K562 (cell line): ENCODE results near the gene COP1. TPM values are rescaled to one million over a fixed set of nuclear protein-coding genes. Genes with fewer than 3 reads are reported as not detected.
"Not testable (repeated sequence)": the region's sequence is repeated elsewhere in the genome, so short reads cannot be mapped to it uniquely, and the experiment has no call there.

Experiments used
- ATAC-seq: fragments of 200-7000 bp; cut with Tn5 transposase; 3 replicates; pipeline ENCODE4 v1.9.1; 2020; ENCODE audit warnings: moderate library complexity
- BruUV-seq: library from RNA; stranded (reverse); fragments of 400-500 nt; replicated peaks from 2 replicates; lab custom pipeline; 2021; lab: Mats Ljungman, UMichigan
- CTCF ChIA-PET: fragments of 300-600 bp; formaldehyde crosslinking; extraction: SDS; loops from one replicate; lab custom pipeline; 2021; ENCODE audit warnings: low intra/inter-chr PET ratio; lab: Yijun Ruan, JAX
- POLR2A ChIA-PET: fragments of 300-600, 350-650 bp; sonication (Branson Sonifier 250); formaldehyde crosslinking; extraction: SDS; loops from one replicate; lab custom pipeline; 2021; ENCODE audit warnings: antibody characterized with exemption, inconsistent platforms; lab: Yijun Ruan, JAX
- DNase-seq, 4 experiments: peaks; one replicate each; pipeline versions ENCODE4 v3.0.0 to v3.0.0-alpha.2; 2011 to 2018; ENCODE audit warnings: low spot score in 3 of 4, mixed read lengths in 3 of 4; ENCODE audit errors: extremely low read depth in 1 of 4
- FAIRE-seq: peaks from 2 replicates; lab custom pipeline; 2011; peaks lifted over from hg19 to GRCh38; lab: Jason Lieb, UNC
- H2AFZ ChIP-seq: 2 replicates; pipeline ENCODE4 v1.6.0; 2011; ENCODE audit warnings: low read depth, low read length, control low read depth, inconsistent platforms
- H3K27ac ChIP-seq: fragments of 200-600 bp; 3 replicates; pipeline ENCODE4 v1.8.0; 2011; ENCODE audit warnings: low read depth, mild to moderate bottlenecking, control low read depth, inconsistent platforms, low read length, moderate library complexity, mixed read lengths; ENCODE audit errors: extremely low read depth
- H3K27me3 ChIP-seq, 2 experiments: fragments of 300-600 bp in 1 of 2; 2 replicates in 1 of 2; 3 replicates in 1 of 2; pipeline versions ENCODE4 v1.6.0 to v1.8.0; 2011; ENCODE audit warnings: inconsistent platforms in 2 of 2, low read length in 2 of 2, mild to moderate bottlenecking in 1 of 2, mixed read lengths in 1 of 2, moderate library complexity in 1 of 2; ENCODE audit not compliant: control insufficient read depth in 2 of 2, insufficient read depth in 2 of 2
- H3K36me3 ChIP-seq: fragments of 300-600 bp; 3 replicates; pipeline ENCODE4 v1.8.0; 2011; ENCODE audit warnings: mild to moderate bottlenecking, low read length, inconsistent platforms; ENCODE audit not compliant: control insufficient read depth, insufficient read depth
- H3K4me1 ChIP-seq, 2 experiments: fragments of 200-600 bp in 1 of 2; replicated peaks in 1 of 2; 2 replicates in 1 of 2; 3 replicates in 1 of 2; pipeline versions ENCODE4 v1.5.1 to v1.8.0; 2011; ENCODE audit warnings: inconsistent platforms in 2 of 2, low read length in 2 of 2, mild to moderate bottlenecking in 1 of 2, mixed read lengths in 1 of 2, moderate library complexity in 1 of 2; ENCODE audit not compliant: control insufficient read depth in 2 of 2, insufficient read depth in 2 of 2
- H3K4me2 ChIP-seq: 2 replicates; pipeline ENCODE4 v1.6.1; 2011; ENCODE audit warnings: low read length, control low read depth, inconsistent platforms, mixed read lengths; ENCODE audit not compliant: insufficient read depth
- H3K4me3 ChIP-seq: fragments of 200-600 bp; sonication (generic), shearing (Covaris generic); 2 replicates; pipeline ENCODE4 v1.5.1; 2016; ENCODE audit warnings: control low read depth, inconsistent platforms
- H3K79me2 ChIP-seq: fragments of 200-600 bp; 3 replicates; pipeline ENCODE4 v1.8.0; 2011; ENCODE audit warnings: low read length, inconsistent platforms; ENCODE audit not compliant: control insufficient read depth, insufficient read depth
- H3K9ac ChIP-seq, 2 experiments: 2 replicates each; pipeline versions ENCODE4 v1.6.0 to v1.6.1; 2011; ENCODE audit warnings: low read depth in 2 of 2, low read length in 2 of 2, control low read depth in 1 of 2, inconsistent platforms in 1 of 2, mild to moderate bottlenecking in 1 of 2, mixed read lengths in 1 of 2; ENCODE audit not compliant: insufficient read depth in 1 of 2
- H3K9me1 ChIP-seq: one replicate; pipeline ENCODE4 v1.6.0; 2011; ENCODE audit warnings: inconsistent platforms, mild to moderate bottlenecking, low read length, moderate library complexity; ENCODE audit not compliant: control insufficient read depth, insufficient read depth
- H3K9me3 ChIP-seq: replicated peaks from 2 replicates; pipeline ENCODE4 v1.5.1; 2011; ENCODE audit warnings: low read depth, low read length, inconsistent platforms; ENCODE audit not compliant: control insufficient read depth, insufficient read depth
- H4K20me1 ChIP-seq: replicated peaks from 2 replicates; pipeline ENCODE4 v1.6.1; 2011; ENCODE audit warnings: low read length, inconsistent platforms, mixed read lengths; ENCODE audit not compliant: control insufficient read depth, insufficient read depth
- ATF1 ChIP-seq, 2 experiments: fragments of 450-650 bp in 1 of 2; IDR thresholded peaks; 2 replicates each; pipeline ENCODE4 v1.6.1; 2016; ENCODE audit warnings: missing compliant biosample characterization in 1 of 2, missing genetic modification characterization in 1 of 2
- GABPB1 ChIP-seq: sonication (generic); formaldehyde crosslinking; IDR thresholded peaks from 2 replicates; pipeline ENCODE4 v1.8.0; 2022; ENCODE audit warnings: mild to moderate bottlenecking, missing genetic modification reagents
- HIVEP1 ChIP-seq: fragments of 250-450 bp; sonication (Bioruptor Pico); IDR thresholded peaks from 2 replicates; pipeline ENCODE4 v1.4.0; 2020; ENCODE audit warnings: mild to moderate bottlenecking
- HNRNPUL1 ChIP-seq: fragments of 200-400 bp; formaldehyde crosslinking; IDR thresholded peaks from 2 replicates; pipeline ENCODE4 v1.6.1; 2017; ENCODE audit warnings: low read length
- MLLT1 ChIP-seq, 2 experiments: fragments of 450-650 bp; IDR thresholded peaks; 2 replicates each; pipeline ENCODE4 v1.6.1; 2016
- MXI1 ChIP-seq: IDR thresholded peaks from 2 replicates; pipeline ENCODE4 v1.6.1; 2011; ENCODE audit warnings: low read depth, mild to moderate bottlenecking, improper control_type of control experiment, low read length
- NBN ChIP-seq: fragments of 450-650 bp; IDR thresholded peaks from 2 replicates; pipeline ENCODE4 v1.6.1; 2016; ENCODE audit warnings: low read depth, mild to moderate bottlenecking
- RBFOX2 ChIP-seq: fragments of 200-400 bp; formaldehyde crosslinking; IDR thresholded peaks from 2 replicates; pipeline ENCODE4 v1.6.1; 2017; ENCODE audit warnings: low read depth, mild to moderate bottlenecking, low read length, moderate library complexity
- SPI1 ChIP-seq: IDR thresholded peaks from 2 replicates; pipeline ENCODE4 v1.6.1; 2011; ENCODE audit warnings: low read depth, low read length, control low read depth, borderline replicate concordance
- ZC3H11A ChIP-seq: IDR thresholded peaks from 2 replicates; pipeline ENCODE4 v1.6.1; 2012; ENCODE audit warnings: low read depth, low read length, improper control_type of control experiment
- ZNF143 ChIP-seq: sonication (generic); formaldehyde crosslinking; IDR thresholded peaks from 2 replicates; pipeline ENCODE4 v1.9.0; 2022; ENCODE audit warnings: mild to moderate bottlenecking, missing genetic modification reagents
- ZNF311 ChIP-seq: fragments of 250-450 bp; sonication (Bioruptor Pico); IDR thresholded peaks from 2 replicates; pipeline ENCODE4 v1.4.0; 2020; ENCODE audit warnings: mild to moderate bottlenecking, moderate library complexity
- ZNF639 ChIP-seq, 2 experiments: fragments of 200-800 bp in 1 of 2; sonication (Bioruptor generic) in 1 of 2; sonication (generic) in 1 of 2; formaldehyde crosslinking in 1 of 2; IDR thresholded peaks in 1 of 2; conservative IDR thresholded peaks in 1 of 2; 2 replicates each; pipeline versions ENCODE4 v1.5.0 to v1.6.1; 2016 to 2020; ENCODE audit warnings: missing compliant biosample characterization in 1 of 2, missing genetic modification characterization in 1 of 2, missing genetic modification reagents in 1 of 2
- ZNF76 ChIP-seq: fragments of 250-450 bp; sonication (Bioruptor Pico); IDR thresholded peaks from 2 replicates; pipeline ENCODE4 v1.4.0; 2020; ENCODE audit warnings: mild to moderate bottlenecking, moderate library complexity, borderline replicate concordance
- WGBS: fragments of 100-300 bp; shearing (Covaris generic); methylation state at CpG from one replicate; pipeline ENCODE4 v1.1.6; 2016; ENCODE audit warnings: low coverage, mixed read lengths; ENCODE audit not compliant: insufficient coverage; ENCODE audit errors: missing lambda C conversion rate; 5-methylcytosine and 5-hydroxymethylcytosine counted together
- in situ Hi-C: fragments of 300-500 bp; cut with MboI; formaldehyde crosslinking; loops from 4 replicates; pipeline ENCODE4 v1.15.0; 2018; ENCODE audit warnings: inconsistent platforms, mixed read lengths
- intact Hi-C: fragments of 100-400 bp; cut with micrococcal nuclease; formaldehyde crosslinking; loops from 2 replicates; pipeline ENCODE4 v1.14.2; 2022
- polyA plus RNA-seq, 8 experiments: library from polyadenylated mRNA; depleted of rRNA in 4 of 8; stranded (reverse) in 5 of 8; unstranded in 3 of 8; fragments of >200 nt; fragmentation: Nextera tagmentation in 2 of 8; fragmentation: Illumina TruSeq in 1 of 8; extraction: Ambion mirVana in 2 of 8; extraction: Trizol in 1 of 8; gene quantifications; 2 replicates each; pipeline versions ENCODE4 v1.2.1 to v1.2.3, GENCODE V29; 2011 to 2014; ENCODE audit warnings: inconsistent platforms in 1 of 8, missing spikeins in 1 of 8
- total RNA-seq, 7 experiments: library from RNA; depleted of rRNA in 6 of 7; stranded (reverse); fragments of >200 nt in 6 of 7; fragmentation: Illumina TruSeq in 2 of 7; extraction: Trizol in 2 of 7; gene quantifications; 2 replicates each; pipeline versions ENCODE4 v1.2.1 to v1.2.3, GENCODE V29; 2011 to 2021; ENCODE audit warnings: low replicate concordance in 1 of 7

Gene COP1
- total and polyA plus RNA-seq, 9 of the 15 experiments (the other 6 are each of a cell fraction or from before 2014, with no cell fraction given): 25.8 to 77.7 (median 58.6) TPM

- FAIRE-seq, H3K9me1 ChIP-seq: not testable (repeated sequence)
- POLR2A ChIA-PET: interaction anchor here (0.6 to 0.7 kb wide), 2 partner anchors 27 to 1513 kb away, joined by 3 read pairs; no protein-coding TSS in a partner anchor
Observed at GRCh38 chr1:176233657-176234056, 26.6 kb upstream of the COP1 start.

GRCh38 chr1:176227579-176227978, 20.5 kb upstream of the COP1 start:
- Histone ChIP-seq H3K4me3 (no peak overlapping the region), H2AFZ (peak overlapping the region; percentile 7; the same call in 1 of the 2 replicates), H3K4me2 (no peak overlapping the region), H3K9me1 (no peaks in the 10 kb centered on the region), H3K27me3 (peaks cover 0 to 2% of the 10 kb centered on the region in 2 experiments; a peak in 1 of 5 replicates), H3K27ac (no peak overlapping the region), H3K9me3 (no peaks in the 10 kb centered on the region), H3K79me2 (no peaks in the 10 kb centered on the region), H3K36me3 (no peaks in the 10 kb centered on the region), H3K4me1 (no peaks in the 10 kb centered on the region; a peak in 1 of 5 replicates), H3K9ac (no peak overlapping the region), H4K20me1 (no peaks in the 10 kb centered on the region)
- intact Hi-C loops (no loop called here), in situ Hi-C loops (no loop called here)
- FAIRE-seq (no peak), DNase-seq (no peak), ATAC-seq (no peak)
- ChIA-PET POLR2A (interaction anchor here (1.8 to 1.9 kb wide), 2 partner anchors 10 to 20 kb away, joined by 4 to 6 read pairs; no protein-coding TSS in a partner anchor), CTCF (no interaction called here)
- BruUV-seq: no TSS peak
- WGBS: 7% methylated on average over 3 of the region's 3 CpGs
- TF ChIP-seq HNRNPUL1 (no peak), ZNF639 (CRISPR knock-in tag; conservative IDR thresholded peaks at IDR 0.05 in 1 of 2, IDR thresholded peaks at IDR 0.05 in 1 of 2) (no peak), GABPB1 (CRISPR knock-in tag) (no peak), MXI1 (no peak), HIVEP1 (no peak), MLLT1 (IDR thresholded peaks at IDR 0.05) (no peak), ZC3H11A (no peak), RBFOX2 (no peak), NBN (no peak), ZNF311 (no peak), ZNF143 (no peak), ATF1 (CRISPR knock-in tag; IDR thresholded peaks at IDR 0.05) (no peak), ATF1 (tag; IDR thresholded peaks at IDR 0.05) (no peak), ZNF76 (CRISPR knock-in tag) (no peak)

More at GRCh38 chr1:176233657-176234056, 26.6 kb upstream of the COP1 start:
- H3K27ac ChIP-seq, H3K27me3 ChIP-seq, H3K9ac ChIP-seq, in situ Hi-C loops, H3K4me3 ChIP-seq, DNase-seq, H4K20me1 ChIP-seq, CTCF ChIA-PET, intact Hi-C loops, H2AFZ ChIP-seq, ATAC-seq, H3K9me3 ChIP-seq, BruUV-seq, H3K4me2 ChIP-seq, H3K4me1 ChIP-seq, H3K79me2 ChIP-seq, H3K36me3 ChIP-seq: not testable (repeated sequence)
- TF ChIP-seq SPI1: peak; percentile 59; the same call in 1 of the 2 replicates
- WGBS: 0% methylated on average over 3 of the region's 3 CpGs
